ENCODE measurements around the gene RBM43.
A peak's percentile ranks its signal among the peaks of the same experiment; 100 is the strongest.
"Not testable (repeated sequence)": the region's sequence is repeated elsewhere in the genome, so short reads cannot be mapped to it uniquely, and the experiment has no call there.

Gene RBM43

GRCh38 chr2:151267537-151267936 lies 5.9 kb upstream of the RBM43 start:
- no peak for DNase-seq

GRCh38 chr2:151265991-151266390 lies 4.3 kb upstream of the RBM43 start:
- no peak for DNase-seq

GRCh38 chr2:151264157-151264825 lies 2.6 kb upstream of the RBM43 start:
- DNase-seq = no peak

GRCh38 chr2:151262629-151263028 lies 966 bp upstream of the RBM43 start:
- no peak for DNase-seq

GRCh38 chr2:151261977-151262291 lies 271 bp upstream of the RBM43 start:
- peak; percentile 25 for DNase-seq

- DNase-seq = peak; percentile 83
Measured at GRCh38 chr2:151260573-151261230, 961 bp downstream of the RBM43 start.

GRCh38 chr2:151258121-151258520 lies 3.5 kb downstream of the RBM43 start:
- DNase-seq = no peak

- DNase-seq = no peak
Measured at GRCh38 chr2:151252646-151253045, 9.0 kb downstream of the RBM43 start.

- DNase-seq = no peak
Measured at GRCh38 chr2:151251012-151251411, 10.7 kb downstream of the RBM43 start.

- DNase-seq = no peak
Measured at GRCh38 chr2:151247432-151247831, 14.2 kb downstream of the RBM43 start.

- no peak for DNase-seq
Measured at GRCh38 chr2:151246152-151246551, 15.5 kb downstream of the RBM43 start.

- no peak for DNase-seq
Measured at GRCh38 chr2:151243468-151243867, 18.2 kb downstream of the RBM43 start.

GRCh38 chr2:151241224-151241623 lies 20.4 kb downstream of the RBM43 start:
- no peak for DNase-seq

GRCh38 chr2:151240433-151240832 lies 21.2 kb downstream of the RBM43 start:
- no peak for DNase-seq

GRCh38 chr2:151239624-151240023 lies 22.0 kb downstream of the RBM43 start:
- no peak for DNase-seq

GRCh38 chr2:151238527-151239487 lies 22.9 kb downstream of the RBM43 start:
- peak; percentile 87 for DNase-seq

GRCh38 chr2:151237422-151238025 lies 24.1 kb downstream of the RBM43 start:
- DNase-seq = no peak

GRCh38 chr2:151233760-151234159 lies 27.9 kb downstream of the RBM43 start:
- DNase-seq = not testable (repeated sequence)

GRCh38 chr2:151233288-151233687 lies 28.4 kb downstream of the RBM43 start:
- not testable (repeated sequence) for DNase-seq

GRCh38 chr2:151230627-151231140 lies 31.0 kb downstream of the RBM43 start:
- DNase-seq = peak; percentile 23

GRCh38 chr2:151228847-151229512 lies 32.7 kb downstream of the RBM43 start:
- DNase-seq = no peak

- no peak for DNase-seq
Measured at GRCh38 chr2:151217343-151217742, 44.3 kb downstream of the RBM43 start.
